BLaER1 treated with 17β-estradiol and CSF1 and Interleukin-3, amounts not matched to agents 10 nM and 100 nM (cell line): ENCODE results near the gene BRD9.

ENCODE experiments used
- H3K27ac ChIP-seq, 11 experiments: shearing (Covaris generic); formaldehyde crosslinking; 2 replicates each; pipeline ENCODE4 v1.8.1; 2022
- H3K27me3 ChIP-seq, 11 experiments: shearing (Covaris generic); formaldehyde crosslinking; 2 replicates each; pipeline ENCODE4 v1.8.1; 2022
- H3K36me3 ChIP-seq, 11 experiments: shearing (Covaris generic); formaldehyde crosslinking; 2 replicates each; pipeline ENCODE4 v1.8.1; 2022
- H3K4me1 ChIP-seq, 10 experiments: shearing (Covaris generic); formaldehyde crosslinking; 2 replicates each; pipeline ENCODE4 v1.8.1; 2022
- H3K4me2 ChIP-seq, 11 experiments: shearing (Covaris generic); formaldehyde crosslinking; 2 replicates each; pipeline ENCODE4 v1.8.1; 2022
- H3K4me3 ChIP-seq, 10 experiments: shearing (Covaris generic); formaldehyde crosslinking; 2 replicates each; pipeline ENCODE4 v1.8.1; 2022
- H3K9ac ChIP-seq, 11 experiments: shearing (Covaris generic); formaldehyde crosslinking; 2 replicates each; pipeline ENCODE4 v1.8.1; 2022
- H3K9me3 ChIP-seq, 11 experiments: shearing (Covaris generic); formaldehyde crosslinking; replicated peaks in 1 of 11; 2 replicates each; pipeline ENCODE4 v1.8.1; 2022
- H4K20me1 ChIP-seq, 11 experiments: shearing (Covaris generic); formaldehyde crosslinking; 2 replicates each; pipeline ENCODE4 v1.8.1; 2022
- Cebpa-rat ChIP-seq, 11 experiments: shearing (Covaris generic); IDR thresholded peaks; 2 replicates each; pipeline ENCODE4 v1.8.1; 2022

The BRD9 gene

GRCh38 chr5:821504-821903, 71.1 kb downstream of the BRD9 start:
- no peak for TF ChIP-seq Cebpa-rat (IDR thresholded peaks at IDR 0.05)
- peaks cover 0 to 16% (median 8%) of the 10 kb centered on the region in 11 experiments; a peak in 9 of 22 replicates for H3K36me3 ChIP-seq
- no peaks in the 10 kb centered on the region for H3K4me1 ChIP-seq
- no peaks in the 10 kb centered on the region for H3K27me3 ChIP-seq
- no peak overlapping the region for H3K27ac ChIP-seq
- no peak overlapping the region for H3K4me2 ChIP-seq
- no peak overlapping the region for H3K9ac ChIP-seq
- no peaks in the 10 kb centered on the region for H4K20me1 ChIP-seq
- H3K9me3 ChIP-seq, result peaks cover 0 to 4% (median 0%) of the 10 kb centered on the region in 11 experiments; a peak in 1 of 22 replicates
- no peak overlapping the region for H3K4me3 ChIP-seq

DNA sequence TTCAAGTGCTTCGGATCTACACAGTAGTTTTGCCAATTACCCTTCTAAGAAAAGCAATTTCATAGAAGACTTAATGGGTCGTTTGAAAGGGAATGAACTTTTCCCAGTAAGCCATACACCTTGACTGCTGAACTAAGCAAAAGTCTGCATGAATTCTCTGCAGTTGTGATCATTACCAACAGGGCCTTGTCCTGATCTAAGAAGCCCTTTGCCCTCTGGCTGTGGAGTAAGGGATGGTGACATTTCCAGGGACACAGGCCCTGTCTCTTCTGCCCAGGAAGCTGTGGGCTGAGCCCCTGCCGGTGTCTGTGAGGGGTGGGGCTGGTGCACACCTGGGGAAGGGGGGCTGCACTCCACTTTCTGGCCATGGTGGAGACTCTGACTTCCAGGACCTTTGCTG, 72.4 kb downstream of the BRD9 start:
- Histone ChIP-seq H3K27ac (no peak overlapping the region), H3K27me3 (no peaks in the 10 kb centered on the region), H3K9ac (no peak overlapping the region), H3K9me3 (peaks cover 6 to 13% (median 7%) of the 10 kb centered on the region in 11 experiments), H3K36me3 (peaks cover 0 to 25% (median 14%) of the 10 kb centered on the region in 11 experiments; a peak in 11 of 22 replicates), H4K20me1 (no peaks in the 10 kb centered on the region), H3K4me3 (no peak overlapping the region), H3K4me2 (no peak overlapping the region), H3K4me1 (no peaks in the 10 kb centered on the region)
- no peak for TF ChIP-seq Cebpa-rat (IDR thresholded peaks at IDR 0.05)

DNA sequence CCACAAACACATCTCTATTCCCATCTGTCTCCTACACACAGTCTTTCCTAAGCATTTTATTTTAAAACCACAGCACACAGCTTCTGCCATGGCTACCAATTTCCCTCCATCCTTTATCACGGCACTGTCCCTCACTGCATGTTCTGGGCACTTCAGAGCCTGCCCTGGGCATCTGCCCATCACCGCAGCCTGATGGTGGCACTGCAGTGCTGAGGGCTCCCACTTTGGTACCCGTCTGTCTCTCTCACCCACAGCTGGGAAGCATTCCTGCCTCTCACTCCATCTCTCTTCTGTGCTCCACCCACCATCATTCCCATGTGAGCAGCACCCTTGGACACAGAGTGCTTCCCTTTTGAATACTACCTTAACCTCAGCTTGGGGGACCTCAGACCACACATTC, 73.5 kb downstream of the BRD9 start:
- Histone ChIP-seq H3K27me3 (no peaks in the 10 kb centered on the region), H3K4me3 (no peak overlapping the region), H3K4me2 (no peak overlapping the region), H3K27ac (no peak overlapping the region), H3K9ac (no peak overlapping the region), H4K20me1 (no peaks in the 10 kb centered on the region), H3K36me3 (peaks cover 0 to 25% (median 13%) of the 10 kb centered on the region in 11 experiments; a peak in 11 of 22 replicates), H3K9me3 (peaks cover 8 to 20% (median 12%) of the 10 kb centered on the region in 11 experiments), H3K4me1 (no peaks in the 10 kb centered on the region)
- TF ChIP-seq Cebpa-rat (IDR thresholded peaks at IDR 0.05), result no peak

GRCh38 chr5:816176-816575, 76.4 kb downstream of the BRD9 start:
- H3K36me3 ChIP-seq, result peaks cover 0 to 14% (median 4%) of the 10 kb centered on the region in 11 experiments; a peak in 8 of 22 replicates
- no peaks in the 10 kb centered on the region for H4K20me1 ChIP-seq
- no peak overlapping the region for H3K27ac ChIP-seq
- no peak overlapping the region for H3K4me2 ChIP-seq
- peaks cover 8 to 20% (median 12%) of the 10 kb centered on the region in 11 experiments for H3K9me3 ChIP-seq
- no peaks in the 10 kb centered on the region for H3K27me3 ChIP-seq
- H3K4me3 ChIP-seq, result no peak overlapping the region
- TF ChIP-seq Cebpa-rat (IDR thresholded peaks at IDR 0.05), result no peak
- no peaks in the 10 kb centered on the region for H3K4me1 ChIP-seq
- no peak overlapping the region for H3K9ac ChIP-seq

- no peak for TF ChIP-seq Cebpa-rat (IDR thresholded peaks at IDR 0.05)
Observed at GRCh38 chr5:815449-815848, 77.2 kb downstream of the BRD9 start.

More at GRCh38 chr5:815449-815848, 77.2 kb downstream of the BRD9 start:
- H3K4me1 ChIP-seq, result no peaks in the 10 kb centered on the region
- H4K20me1 ChIP-seq, result no peaks in the 10 kb centered on the region
- peaks cover 8 to 20% (median 12%) of the 10 kb centered on the region in 11 experiments for H3K9me3 ChIP-seq
- no peaks in the 10 kb centered on the region for H3K27me3 ChIP-seq
- no peak overlapping the region for H3K4me3 ChIP-seq
- H3K4me2 ChIP-seq, result no peak overlapping the region
- no peak overlapping the region for H3K9ac ChIP-seq
- no peak overlapping the region for H3K27ac ChIP-seq
- H3K36me3 ChIP-seq, result peaks cover 0 to 14% (median 4%) of the 10 kb centered on the region in 11 experiments; a peak in 8 of 22 replicates
